Bronchial epithelial cell (primary cell): ENCODE measurements around the gene OLFM4. TPM values are rescaled to one million over a fixed set of nuclear protein-coding genes. Genes with fewer than 3 reads are reported as not detected.

ENCODE experiments used
- DNase-seq: peaks from one replicate; pipeline ENCODE4 v3.0.0-alpha.2; 2010; ENCODE audit warnings: low read depth
- FAIRE-seq: peaks from 2 replicates; lab custom pipeline; 2011; peaks lifted over from hg19 to GRCh38; lab: Jason Lieb, UNC
- H3K27me3 ChIP-seq: 2 replicates; pipeline ENCODE4 v1.5.1; 2011; ENCODE audit warnings: low read length; ENCODE audit not compliant: control insufficient read depth, insufficient read depth
- H3K36me3 ChIP-seq: 2 replicates; pipeline ENCODE4 v1.5.1; 2011; ENCODE audit warnings: low read length; ENCODE audit not compliant: control insufficient read depth, insufficient read depth
- H3K4me3 ChIP-seq: 2 replicates; pipeline ENCODE4 v1.5.1; 2011; ENCODE audit warnings: mild to moderate bottlenecking, low read depth, low read length, control low read depth
- total RNA-seq: library from RNA; depleted of rRNA; stranded (reverse); fragments of >200 nt; gene quantifications from 2 replicates; pipeline ENCODE4 v1.2.1, GENCODE V29; 2014
- TF ChIP-seq, protein P1 (sequence below): IDR thresholded peaks from 2 replicates; pipeline ENCODE4 v1.5.1; 2011; ENCODE audit warnings: mild to moderate bottlenecking, moderate library complexity, low read length, control low read depth, inconsistent platforms; ENCODE audit not compliant: insufficient read depth, severe bottlenecking

The OLFM4 gene
- total RNA-seq, 1 donor from 2014 or later, result not detected

GRCh38 chr13:53045189-53045588, 16.6 kb downstream of the OLFM4 start:
- FAIRE-seq (no peak), DNase-seq (no peak)
- Histone ChIP-seq H3K27me3 (no peaks in the 10 kb centered on the region), H3K36me3 (no peaks in the 10 kb centered on the region), H3K4me3 (no peak overlapping the region)
- TF ChIP-seq, protein P1, sequence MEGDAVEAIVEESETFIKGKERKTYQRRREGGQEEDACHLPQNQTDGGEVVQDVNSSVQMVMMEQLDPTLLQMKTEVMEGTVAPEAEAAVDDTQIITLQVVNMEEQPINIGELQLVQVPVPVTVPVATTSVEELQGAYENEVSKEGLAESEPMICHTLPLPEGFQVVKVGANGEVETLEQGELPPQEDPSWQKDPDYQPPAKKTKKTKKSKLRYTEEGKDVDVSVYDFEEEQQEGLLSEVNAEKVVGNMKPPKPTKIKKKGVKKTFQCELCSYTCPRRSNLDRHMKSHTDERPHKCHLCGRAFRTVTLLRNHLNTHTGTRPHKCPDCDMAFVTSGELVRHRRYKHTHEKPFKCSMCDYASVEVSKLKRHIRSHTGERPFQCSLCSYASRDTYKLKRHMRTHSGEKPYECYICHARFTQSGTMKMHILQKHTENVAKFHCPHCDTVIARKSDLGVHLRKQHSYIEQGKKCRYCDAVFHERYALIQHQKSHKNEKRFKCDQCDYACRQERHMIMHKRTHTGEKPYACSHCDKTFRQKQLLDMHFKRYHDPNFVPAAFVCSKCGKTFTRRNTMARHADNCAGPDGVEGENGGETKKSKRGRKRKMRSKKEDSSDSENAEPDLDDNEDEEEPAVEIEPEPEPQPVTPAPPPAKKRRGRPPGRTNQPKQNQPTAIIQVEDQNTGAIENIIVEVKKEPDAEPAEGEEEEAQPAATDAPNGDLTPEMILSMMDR, result no peak

GRCh38 chr13:53048880-53049279, 20.3 kb downstream of the OLFM4 start:
- H3K36me3 ChIP-seq, result no peaks in the 10 kb centered on the region
- FAIRE-seq (no peak), DNase-seq (no peak)
- no peak overlapping the region for H3K4me3 ChIP-seq
- TF ChIP-seq, protein P1, result no peak
- no peaks in the 10 kb centered on the region for H3K27me3 ChIP-seq

DNA sequence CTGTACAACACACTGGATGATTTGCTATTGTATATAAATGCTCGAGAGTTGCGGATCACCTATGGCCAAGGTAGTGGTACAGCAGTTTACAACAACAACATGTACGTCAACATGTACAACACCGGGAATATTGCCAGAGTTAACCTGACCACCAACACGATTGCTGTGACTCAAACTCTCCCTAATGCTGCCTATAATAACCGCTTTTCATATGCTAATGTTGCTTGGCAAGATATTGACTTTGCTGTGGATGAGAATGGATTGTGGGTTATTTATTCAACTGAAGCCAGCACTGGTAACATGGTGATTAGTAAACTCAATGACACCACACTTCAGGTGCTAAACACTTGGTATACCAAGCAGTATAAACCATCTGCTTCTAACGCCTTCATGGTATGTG, 21.5 kb downstream of the OLFM4 start:
- TF ChIP-seq, protein P1, result no peak
- H3K27me3 ChIP-seq, result no peaks in the 10 kb centered on the region
- FAIRE-seq (no peak), DNase-seq (no peak)
- H3K4me3 ChIP-seq, result no peak overlapping the region
- H3K36me3 ChIP-seq, result no peaks in the 10 kb centered on the region

- Histone ChIP-seq H3K36me3 (no peaks in the 10 kb centered on the region), H3K27me3 (no peaks in the 10 kb centered on the region), H3K4me3 (no peak overlapping the region)
- FAIRE-seq, result no peak
- TF ChIP-seq, protein P1, result no peak
- DNase-seq, result no peak
Observed at GRCh38 chr13:53052675-53053074, 24.1 kb downstream of the OLFM4 start.

- H3K36me3 ChIP-seq, result no peaks in the 10 kb centered on the region
- H3K27me3 ChIP-seq, result no peaks in the 10 kb centered on the region
- no peak for FAIRE-seq
- no peak overlapping the region for H3K4me3 ChIP-seq
- TF ChIP-seq, protein P1, result no peak
- DNase-seq, result no peak
Observed at GRCh38 chr13:53054569-53054968, 26.0 kb downstream of the OLFM4 start.

GRCh38 chr13:53058065-53058679, 29.6 kb downstream of the OLFM4 start:
- TF ChIP-seq, protein P1, result no peak
- DNase-seq (no peak), FAIRE-seq (no peak)
- Histone ChIP-seq H3K36me3 (no peaks in the 10 kb centered on the region), H3K4me3 (no peak overlapping the region), H3K27me3 (no peaks in the 10 kb centered on the region)
